ENCODE data around the gene CACNA1C.

The CACNA1C gene

DNA sequence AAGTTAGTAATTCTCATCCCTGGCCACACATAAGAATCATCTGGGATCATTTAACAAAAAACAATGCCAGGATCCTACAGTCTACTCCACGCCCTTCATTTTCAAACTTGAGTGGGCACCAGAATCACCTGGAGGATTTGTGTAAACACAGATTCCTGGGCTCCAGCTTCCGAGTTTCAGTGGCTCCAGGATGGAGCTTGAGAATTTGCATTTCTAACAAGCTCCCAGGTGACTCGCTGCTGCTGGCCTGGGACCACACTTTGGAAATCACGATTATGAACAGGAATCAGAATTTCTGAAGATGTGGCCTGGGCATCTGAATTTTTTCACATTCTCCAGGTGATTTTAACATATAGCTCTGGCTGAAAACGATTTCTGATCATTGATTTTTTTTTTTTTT is 234.8 kb downstream of the CACNA1C start:
- Histone ChIP-seq H3K4me1 (ENCODE audit: insufficient read depth, low read length) (peaks cover 3% of the 10 kb centered on the region; the same call in 1 of the 2 replicates), H3K27ac (ENCODE audit: low read length) (no peak overlapping the region), H2AFZ (ENCODE audit: low read depth, low read length) (no peak overlapping the region), H4K20me1 (ENCODE audit: insufficient read depth, low read length) (no peaks in the 10 kb centered on the region; the same call in 1 of the 2 replicates), H3K9me3 (ENCODE audit: insufficient read depth, low read length, severe bottlenecking) (no peaks in the 10 kb centered on the region), H3K4me2 (ENCODE audit: insufficient read depth, low read length) (no peak overlapping the region), H3K27me3 (ENCODE audit: insufficient read depth, low read length, poor library complexity) (peaks cover 20% of the 10 kb centered on the region), H3K36me3 (ENCODE audit: insufficient read depth, low read length) (no peaks in the 10 kb centered on the region), H3K79me2 (ENCODE audit: insufficient read depth, low read length) (no peaks in the 10 kb centered on the region), H3K4me3 (ENCODE audit: low read depth in 1 of 2, low read length in 2 of 2) (no peak overlapping the region), H3K9ac (ENCODE audit: low read depth, low read length) (no peak overlapping the region)
- DNase-seq, result no peak
- no peak for ATAC-seq (ENCODE audit: insufficient read depth, low read depth)
- no peak for TF ChIP-seq EZH2 (IDR thresholded peaks at IDR 0.05; ENCODE audit: borderline replicate concordance, low read depth, low read length, severe bottlenecking)
- TF ChIP-seq, protein P1, sequence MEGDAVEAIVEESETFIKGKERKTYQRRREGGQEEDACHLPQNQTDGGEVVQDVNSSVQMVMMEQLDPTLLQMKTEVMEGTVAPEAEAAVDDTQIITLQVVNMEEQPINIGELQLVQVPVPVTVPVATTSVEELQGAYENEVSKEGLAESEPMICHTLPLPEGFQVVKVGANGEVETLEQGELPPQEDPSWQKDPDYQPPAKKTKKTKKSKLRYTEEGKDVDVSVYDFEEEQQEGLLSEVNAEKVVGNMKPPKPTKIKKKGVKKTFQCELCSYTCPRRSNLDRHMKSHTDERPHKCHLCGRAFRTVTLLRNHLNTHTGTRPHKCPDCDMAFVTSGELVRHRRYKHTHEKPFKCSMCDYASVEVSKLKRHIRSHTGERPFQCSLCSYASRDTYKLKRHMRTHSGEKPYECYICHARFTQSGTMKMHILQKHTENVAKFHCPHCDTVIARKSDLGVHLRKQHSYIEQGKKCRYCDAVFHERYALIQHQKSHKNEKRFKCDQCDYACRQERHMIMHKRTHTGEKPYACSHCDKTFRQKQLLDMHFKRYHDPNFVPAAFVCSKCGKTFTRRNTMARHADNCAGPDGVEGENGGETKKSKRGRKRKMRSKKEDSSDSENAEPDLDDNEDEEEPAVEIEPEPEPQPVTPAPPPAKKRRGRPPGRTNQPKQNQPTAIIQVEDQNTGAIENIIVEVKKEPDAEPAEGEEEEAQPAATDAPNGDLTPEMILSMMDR (IDR thresholded peaks at IDR 0.05; ENCODE audit: borderline replicate concordance, extremely low read depth, low read length, poor library complexity, severe bottlenecking), result no peak

DNA sequence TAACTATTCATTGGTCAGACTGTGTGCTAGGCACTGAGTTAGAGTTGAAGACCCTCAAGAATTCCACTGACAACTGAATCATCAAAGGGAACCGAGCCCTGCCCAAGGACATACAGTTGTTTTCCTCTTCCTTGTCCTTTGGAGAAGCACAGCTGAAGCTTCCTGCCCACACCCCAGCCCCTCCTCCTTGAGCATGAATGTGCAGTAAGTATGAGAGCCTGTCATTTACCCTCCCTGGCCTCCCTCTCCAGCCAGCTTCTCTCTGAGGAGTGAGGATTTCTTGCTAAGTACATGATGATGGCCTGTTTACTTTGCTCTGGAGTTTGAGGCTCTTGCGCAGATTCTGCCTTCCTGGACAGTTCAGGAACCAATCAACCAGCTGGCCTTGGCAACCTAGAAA is 235.2 kb downstream of the CACNA1C start:
- Histone ChIP-seq H2AFZ (ENCODE audit: low read depth, low read length) (no peak overlapping the region), H3K36me3 (ENCODE audit: insufficient read depth, low read length) (no peaks in the 10 kb centered on the region), H3K4me2 (ENCODE audit: insufficient read depth, low read length) (no peak overlapping the region), H3K9ac (ENCODE audit: low read depth, low read length) (no peak overlapping the region), H3K27me3 (ENCODE audit: insufficient read depth, low read length, poor library complexity) (peaks cover 16% of the 10 kb centered on the region), H3K79me2 (ENCODE audit: insufficient read depth, low read length) (no peaks in the 10 kb centered on the region), H3K4me3 (ENCODE audit: low read depth in 1 of 2, low read length in 2 of 2) (no peak overlapping the region), H3K9me3 (ENCODE audit: insufficient read depth, low read length, severe bottlenecking) (no peaks in the 10 kb centered on the region), H4K20me1 (ENCODE audit: insufficient read depth, low read length) (no peaks in the 10 kb centered on the region; the same call in 1 of the 2 replicates), H3K27ac (ENCODE audit: low read length) (no peak overlapping the region), H3K4me1 (ENCODE audit: insufficient read depth, low read length) (peaks cover 3% of the 10 kb centered on the region; the same call in 1 of the 2 replicates)
- ATAC-seq (ENCODE audit: insufficient read depth, low read depth) (no peak), DNase-seq (no peak)
- TF ChIP-seq EZH2 (IDR thresholded peaks at IDR 0.05; ENCODE audit: borderline replicate concordance, low read depth, low read length, severe bottlenecking), result no peak
- TF ChIP-seq, protein P1 (IDR thresholded peaks at IDR 0.05; ENCODE audit: borderline replicate concordance, extremely low read depth, low read length, poor library complexity, severe bottlenecking), result no peak

DNA sequence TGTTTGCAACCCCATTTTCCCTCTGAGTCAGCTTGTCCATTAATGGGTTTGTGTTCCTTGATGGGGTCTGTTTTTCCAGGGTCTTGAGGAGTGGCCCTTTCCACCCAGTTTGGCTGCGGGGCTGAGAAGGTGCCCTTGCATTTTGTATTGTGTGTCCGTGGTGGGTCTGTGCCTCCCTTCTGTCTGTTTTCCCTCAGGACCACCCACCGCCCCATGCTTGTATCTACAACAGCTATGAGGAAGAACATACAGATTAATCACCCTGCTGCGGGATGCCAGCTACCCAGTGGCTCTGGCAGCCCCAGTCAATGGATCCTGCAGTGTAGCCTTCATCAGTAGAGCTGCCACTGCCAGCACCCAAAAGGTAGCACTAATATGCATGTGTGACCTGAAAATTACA is 235.7 kb downstream of the CACNA1C start:
- Histone ChIP-seq H3K4me1 (ENCODE audit: insufficient read depth, low read length) (peaks cover 3% of the 10 kb centered on the region; the same call in 1 of the 2 replicates), H2AFZ (ENCODE audit: low read depth, low read length) (no peak overlapping the region), H3K9me3 (ENCODE audit: insufficient read depth, low read length, severe bottlenecking) (no peaks in the 10 kb centered on the region), H4K20me1 (ENCODE audit: insufficient read depth, low read length) (no peaks in the 10 kb centered on the region; the same call in 1 of the 2 replicates), H3K4me2 (ENCODE audit: insufficient read depth, low read length) (no peak overlapping the region), H3K27ac (ENCODE audit: low read length) (no peak overlapping the region), H3K27me3 (ENCODE audit: insufficient read depth, low read length, poor library complexity) (peaks cover 11% of the 10 kb centered on the region), H3K4me3 (ENCODE audit: low read depth in 1 of 2, low read length in 2 of 2) (no peak overlapping the region), H3K36me3 (ENCODE audit: insufficient read depth, low read length) (no peaks in the 10 kb centered on the region), H3K9ac (ENCODE audit: low read depth, low read length) (no peak overlapping the region), H3K79me2 (ENCODE audit: insufficient read depth, low read length) (no peaks in the 10 kb centered on the region)
- no peak for TF ChIP-seq EZH2 (IDR thresholded peaks at IDR 0.05; ENCODE audit: borderline replicate concordance, low read depth, low read length, severe bottlenecking)
- ATAC-seq (ENCODE audit: insufficient read depth, low read depth), result no peak
- no peak for DNase-seq

DNA sequence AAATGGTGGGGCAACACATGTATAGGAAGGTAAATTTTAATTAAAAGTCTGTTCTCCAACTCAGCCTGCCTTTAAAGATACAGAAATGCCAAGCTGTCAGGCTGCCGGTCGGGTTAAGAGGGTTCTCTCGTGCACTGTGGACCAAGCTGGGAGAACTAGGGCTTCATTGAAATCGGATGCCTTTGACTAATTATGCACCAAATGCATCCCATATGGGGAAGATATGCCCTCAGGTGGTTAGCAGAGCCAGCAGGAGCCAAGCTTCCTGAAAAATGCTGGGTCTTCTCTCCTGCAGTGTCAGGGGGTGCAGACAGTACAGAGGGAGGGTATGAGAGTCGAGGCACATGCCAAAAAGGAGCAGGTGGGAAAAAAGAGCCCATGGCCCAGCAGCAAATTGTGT is 236.1 kb downstream of the CACNA1C start:
- Histone ChIP-seq H3K27ac (ENCODE audit: low read length) (no peak overlapping the region), H4K20me1 (ENCODE audit: insufficient read depth, low read length) (no peaks in the 10 kb centered on the region; the same call in 1 of the 2 replicates), H3K4me2 (ENCODE audit: insufficient read depth, low read length) (no peak overlapping the region), H3K9me3 (ENCODE audit: insufficient read depth, low read length, severe bottlenecking) (no peaks in the 10 kb centered on the region), H3K79me2 (ENCODE audit: insufficient read depth, low read length) (no peaks in the 10 kb centered on the region), H3K4me3 (ENCODE audit: low read depth in 1 of 2, low read length in 2 of 2) (no peak overlapping the region), H3K27me3 (ENCODE audit: insufficient read depth, low read length, poor library complexity) (peaks cover 8% of the 10 kb centered on the region), H3K36me3 (ENCODE audit: insufficient read depth, low read length) (no peaks in the 10 kb centered on the region), H3K9ac (ENCODE audit: low read depth, low read length) (no peak overlapping the region), H2AFZ (ENCODE audit: low read depth, low read length) (no peak overlapping the region), H3K4me1 (ENCODE audit: insufficient read depth, low read length) (no peaks in the 10 kb centered on the region)
- DNase-seq (no peak), ATAC-seq (ENCODE audit: insufficient read depth, low read depth) (no peak)
- no peak for TF ChIP-seq EZH2 (IDR thresholded peaks at IDR 0.05; ENCODE audit: borderline replicate concordance, low read depth, low read length, severe bottlenecking)
- TF ChIP-seq, protein P1 (IDR thresholded peaks at IDR 0.05; ENCODE audit: borderline replicate concordance, extremely low read depth, low read length, poor library complexity, severe bottlenecking), result no peak

Data from DND-41 (cell line).